ENCODE results near the gene DDX10. TPM values are rescaled to one million over a fixed set of nuclear protein-coding genes. Genes with fewer than 3 reads are reported as not detected.

DDX10 gene
- polyA plus RNA-seq, 1 of the 3 experiments (the other 2 are of a cell fraction), result 35.8 TPM

DNA sequence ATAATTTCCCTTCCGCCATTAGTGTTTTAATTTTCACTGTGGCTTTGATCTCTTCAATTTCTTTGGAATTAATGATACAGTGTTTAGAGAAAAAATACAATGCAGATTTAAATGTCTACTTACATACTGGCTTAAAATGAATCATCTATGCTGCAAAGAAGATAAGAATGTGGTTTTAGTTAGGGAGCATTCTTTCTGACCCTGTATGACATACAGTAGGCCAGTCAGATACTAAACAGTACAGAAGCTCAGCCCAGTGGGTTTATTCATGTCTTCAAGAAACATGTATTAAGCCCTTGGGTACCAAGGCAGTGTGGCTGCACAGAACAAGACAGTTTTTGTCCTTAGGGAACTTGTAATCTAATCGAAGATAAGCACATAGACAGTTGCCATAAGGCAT is 268.8 kb downstream of the DDX10 start:
- Histone ChIP-seq H3K9ac (no peak overlapping the region), H3K9me2 (no peaks in the 10 kb centered on the region), H3K27ac (ENCODE audit: low read depth in 2 of 2, low read length in 1 of 2) (peak overlapping the region in 1 of 2 experiments; percentile 93; a peak in 2 of 4 replicates), H4K20me1 (ENCODE audit: insufficient read depth) (no peaks in the 10 kb centered on the region), H3K27me3 (ENCODE audit: insufficient read depth) (no peaks in the 10 kb centered on the region), H3K4me3 (ENCODE audit: low read depth in 2 of 2, low read length in 1 of 2) (no peak overlapping the region), H3K9me3 (no peaks in the 10 kb centered on the region), H3F3A (replicated peaks; ENCODE audit: insufficient read depth) (peaks cover 44% of the 10 kb centered on the region), H3K79me2 (ENCODE audit: insufficient read depth) (peaks cover 68% of the 10 kb centered on the region), H2AFZ (ENCODE audit: low read depth) (no peak overlapping the region), H3K4me2 (peak overlapping the region; percentile 32; the same call in 1 of the 2 replicates), H3K36me3 (replicated peaks in 1 of 2; ENCODE audit: control insufficient read depth in 1 of 2, insufficient read depth in 2 of 2, low read length in 1 of 2) (peaks cover 0 to 21% of the 10 kb centered on the region in 2 experiments), H3K4me1 (ENCODE audit: control insufficient read depth in 1 of 2, insufficient read depth in 2 of 2, low read depth in 1 of 2, low read length in 1 of 2) (peaks cover 2 to 38% of the 10 kb centered on the region in 2 experiments; a peak in 2 of 4 replicates)
- TF ChIP-seq TEAD4 (IDR thresholded peaks at IDR 0.05; ENCODE audit: borderline replicate concordance, insufficient read depth), result 0 out of 2 replicates have a peak, but pooled peaks have one; percentile 48
- TF ChIP-seq POLR2AphosphoS5 (IDR thresholded peaks at IDR 0.05; ENCODE audit: low read depth, low read length), result peak; percentile 38; the same call in 1 of the 2 replicates
- no peak for TF ChIP-seq FOXM1 (IDR thresholded peaks at IDR 0.05; ENCODE audit: low read depth)
- no peak for TF ChIP-seq EZH2phosphoT487 (IDR thresholded peaks at IDR 0.05; ENCODE audit: borderline replicate concordance, low read depth)
- TF ChIP-seq ELF1 (IDR thresholded peaks at IDR 0.05), result no peak
- TF ChIP-seq JUND (IDR thresholded peaks at IDR 0.05), result peak; percentile 65
- TF ChIP-seq, protein P1, sequence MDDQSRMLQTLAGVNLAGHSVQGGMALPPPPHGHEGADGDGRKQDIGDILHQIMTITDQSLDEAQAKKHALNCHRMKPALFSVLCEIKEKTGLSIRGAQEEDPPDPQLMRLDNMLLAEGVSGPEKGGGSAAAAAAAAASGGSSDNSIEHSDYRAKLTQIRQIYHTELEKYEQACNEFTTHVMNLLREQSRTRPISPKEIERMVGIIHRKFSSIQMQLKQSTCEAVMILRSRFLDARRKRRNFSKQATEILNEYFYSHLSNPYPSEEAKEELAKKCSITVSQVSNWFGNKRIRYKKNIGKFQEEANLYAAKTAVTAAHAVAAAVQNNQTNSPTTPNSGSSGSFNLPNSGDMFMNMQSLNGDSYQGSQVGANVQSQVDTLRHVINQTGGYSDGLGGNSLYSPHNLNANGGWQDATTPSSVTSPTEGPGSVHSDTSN (IDR thresholded peaks at IDR 0.05), result peak; percentile 65
- peak; percentile 57; the same call in 1 of the 2 replicates for TF ChIP-seq FOSL2 (IDR thresholded peaks at IDR 0.05; ENCODE audit: borderline replicate concordance, low read depth)
- no peak for TF ChIP-seq MXI1 (IDR thresholded peaks at IDR 0.05; ENCODE audit: low read depth, low read length)
- TF ChIP-seq EP300 (IDR thresholded peaks at IDR 0.05; ENCODE audit: borderline replicate concordance in 1 of 2, low read depth in 1 of 2, low read length in 1 of 2), result peak in 1 of 2 experiments; percentile 70; a peak in 2 of 4 replicates
- TF ChIP-seq TAF1 (IDR thresholded peaks at IDR 0.05; ENCODE audit: borderline replicate concordance, low read depth, low read length), result no peak
- TF ChIP-seq TCF12 (IDR thresholded peaks at IDR 0.05), result peak; percentile 91
- TF ChIP-seq, protein P2, sequence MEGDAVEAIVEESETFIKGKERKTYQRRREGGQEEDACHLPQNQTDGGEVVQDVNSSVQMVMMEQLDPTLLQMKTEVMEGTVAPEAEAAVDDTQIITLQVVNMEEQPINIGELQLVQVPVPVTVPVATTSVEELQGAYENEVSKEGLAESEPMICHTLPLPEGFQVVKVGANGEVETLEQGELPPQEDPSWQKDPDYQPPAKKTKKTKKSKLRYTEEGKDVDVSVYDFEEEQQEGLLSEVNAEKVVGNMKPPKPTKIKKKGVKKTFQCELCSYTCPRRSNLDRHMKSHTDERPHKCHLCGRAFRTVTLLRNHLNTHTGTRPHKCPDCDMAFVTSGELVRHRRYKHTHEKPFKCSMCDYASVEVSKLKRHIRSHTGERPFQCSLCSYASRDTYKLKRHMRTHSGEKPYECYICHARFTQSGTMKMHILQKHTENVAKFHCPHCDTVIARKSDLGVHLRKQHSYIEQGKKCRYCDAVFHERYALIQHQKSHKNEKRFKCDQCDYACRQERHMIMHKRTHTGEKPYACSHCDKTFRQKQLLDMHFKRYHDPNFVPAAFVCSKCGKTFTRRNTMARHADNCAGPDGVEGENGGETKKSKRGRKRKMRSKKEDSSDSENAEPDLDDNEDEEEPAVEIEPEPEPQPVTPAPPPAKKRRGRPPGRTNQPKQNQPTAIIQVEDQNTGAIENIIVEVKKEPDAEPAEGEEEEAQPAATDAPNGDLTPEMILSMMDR (IDR thresholded peaks at IDR 0.05), result no peak
- ChIA-PET POLR2A (no interaction called here), CTCF (no interaction called here)
- 86% methylated on average over 2 of the region's 2 CpGs for WGBS (ENCODE audit: low lambda C conversion rate)
- DNase-seq, result no peak

DNA sequence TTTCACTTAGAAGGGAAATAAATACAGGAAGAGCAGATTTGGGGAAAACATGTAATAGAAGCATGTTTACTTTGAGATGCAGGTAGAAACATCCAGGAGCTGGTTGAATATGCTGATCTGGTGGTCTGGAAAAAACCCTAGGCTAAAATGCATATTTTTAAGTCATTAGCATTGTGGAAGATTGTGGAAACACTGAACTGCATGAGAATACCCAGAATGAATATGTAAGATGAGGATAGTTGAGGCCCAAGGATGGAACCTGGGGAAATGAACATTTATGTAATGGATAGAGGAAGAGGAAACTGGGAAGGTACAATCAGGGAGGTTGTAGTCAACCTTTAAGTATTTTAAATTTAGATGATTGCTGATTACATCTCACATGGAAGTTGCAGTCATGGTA is 269.4 kb downstream of the DDX10 start:
- ChIA-PET CTCF (no interaction called here), POLR2A (no interaction called here)
- DNase-seq, result no peak
- TF ChIP-seq GABPA (IDR thresholded peaks at IDR 0.05; ENCODE audit: low read depth), result no peak
- TF ChIP-seq YY1 (IDR thresholded peaks at IDR 0.05; ENCODE audit: low read depth), result no peak
- no peak for TF ChIP-seq POLR2AphosphoS5 (IDR thresholded peaks at IDR 0.05; ENCODE audit: low read depth, low read length)
- no peak for TF ChIP-seq FOSL2 (IDR thresholded peaks at IDR 0.05; ENCODE audit: borderline replicate concordance, low read depth)
- Histone ChIP-seq H3K9me3 (no peaks in the 10 kb centered on the region), H4K20me1 (ENCODE audit: insufficient read depth) (no peaks in the 10 kb centered on the region), H3K9me2 (no peaks in the 10 kb centered on the region), H3K4me1 (ENCODE audit: control insufficient read depth in 1 of 2, insufficient read depth in 2 of 2, low read depth in 1 of 2, low read length in 1 of 2) (peaks cover 2 to 40% of the 10 kb centered on the region in 2 experiments; a peak in 3 of 4 replicates), H3K27ac (ENCODE audit: low read depth in 2 of 2, low read length in 1 of 2) (peak overlapping the region in 1 of 2 experiments; percentile 93; a peak in 2 of 4 replicates), H2AFZ (ENCODE audit: low read depth) (no peak overlapping the region), H3K4me3 (ENCODE audit: low read depth in 2 of 2, low read length in 1 of 2) (no peak overlapping the region), H3K4me2 (peak overlapping the region; percentile 32; the same call in 1 of the 2 replicates), H3K27me3 (ENCODE audit: insufficient read depth) (no peaks in the 10 kb centered on the region), H3K79me2 (ENCODE audit: insufficient read depth) (peaks cover 73% of the 10 kb centered on the region), H3K9ac (no peak overlapping the region), H3K36me3 (replicated peaks in 1 of 2; ENCODE audit: control insufficient read depth in 1 of 2, insufficient read depth in 2 of 2, low read length in 1 of 2) (peaks cover 0 to 21% of the 10 kb centered on the region in 2 experiments), H3F3A (replicated peaks; ENCODE audit: insufficient read depth) (peaks cover 37% of the 10 kb centered on the region)

Data from SK-N-SH (cell line).